Frontal cortex (tissue), 4 donors: Measurements from ENCODE around the gene OTOP1. TPM values are rescaled to one million over a fixed set of nuclear protein-coding genes. Genes with fewer than 3 reads are reported as not detected.
"Not testable (repeated sequence)": the region's sequence is repeated elsewhere in the genome, so short reads cannot be mapped to it uniquely, and the experiment has no call there.

Experiments used
- DNase-seq, 2 donors: peaks; one replicate each; pipeline ENCODE4 v3.0.0; 2012; ENCODE audit warnings: low spot score in 2 of 2
- FAIRE-seq: peaks from 2 replicates; lab custom pipeline; 2012; peaks lifted over from hg19 to GRCh38; lab: Jason Lieb, UNC
- total RNA-seq: library from RNA; depleted of rRNA; stranded (reverse); fragments of >200 nt; gene quantifications from one replicate; pipeline ENCODE4 v1.2.3, GENCODE V29; 2014
- donor health status: control.
- donor health status: control.
- donor health status: control.

OTOP1 gene
- total RNA-seq, result not detected

- FAIRE-seq (no peak), DNase-seq (no peak)
Measured at GRCh38 chr4:4226606-4227438, at the start of gene OTOP1. Gene OTOP1, minus strand, starts transcription at chr4:4226929. Its CDS starts 65 bp downstream, at chr4:4226864.

DNA sequence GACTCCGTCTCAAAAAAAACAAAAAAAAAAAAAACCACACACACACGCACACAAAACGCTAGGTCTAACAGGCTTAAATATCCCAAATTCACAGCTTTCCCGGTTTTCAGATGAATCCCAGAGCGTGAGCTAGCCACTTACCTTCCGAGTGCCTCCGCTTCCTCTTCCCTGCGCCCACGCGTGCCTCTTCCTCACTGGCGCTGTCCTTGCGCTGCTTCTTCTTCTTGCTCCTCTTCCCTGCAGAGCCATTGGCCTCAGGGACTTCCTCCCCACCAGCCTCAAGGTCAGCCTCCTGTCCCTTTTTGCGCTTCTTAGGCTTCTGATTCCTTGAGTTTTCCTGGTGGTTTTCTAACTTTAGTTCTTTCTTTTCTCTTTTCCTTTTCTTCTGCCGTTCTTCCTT lies 47.5 kb upstream of the OTOP1 start:
- FAIRE-seq (no peak), DNase-seq (no peak)

DNA sequence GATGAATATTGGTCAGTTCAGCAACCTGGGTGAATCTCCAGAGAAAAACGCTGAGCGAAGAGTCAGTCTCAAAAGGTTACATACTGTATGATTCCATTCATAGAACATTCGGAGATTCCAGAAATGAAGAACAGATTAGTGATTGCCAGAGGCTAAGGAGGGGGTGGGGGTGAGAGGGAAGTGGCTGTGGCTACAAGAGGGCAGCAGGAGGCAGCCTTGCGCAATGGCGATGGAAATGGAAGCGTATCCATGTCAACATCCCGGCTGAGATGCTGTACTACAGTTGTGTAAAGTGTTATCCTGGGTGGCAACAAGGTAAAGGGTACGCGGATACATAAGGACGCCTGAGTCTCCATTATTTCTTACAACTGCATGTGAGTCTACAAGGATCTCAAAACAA lies 45.2 kb upstream of the OTOP1 start:
- no peak for FAIRE-seq
- DNase-seq, result no peak

GRCh38 chr4:4270529-4270928 lies 43.8 kb upstream of the OTOP1 start:
- no peak for DNase-seq
- no peak for FAIRE-seq

DNA sequence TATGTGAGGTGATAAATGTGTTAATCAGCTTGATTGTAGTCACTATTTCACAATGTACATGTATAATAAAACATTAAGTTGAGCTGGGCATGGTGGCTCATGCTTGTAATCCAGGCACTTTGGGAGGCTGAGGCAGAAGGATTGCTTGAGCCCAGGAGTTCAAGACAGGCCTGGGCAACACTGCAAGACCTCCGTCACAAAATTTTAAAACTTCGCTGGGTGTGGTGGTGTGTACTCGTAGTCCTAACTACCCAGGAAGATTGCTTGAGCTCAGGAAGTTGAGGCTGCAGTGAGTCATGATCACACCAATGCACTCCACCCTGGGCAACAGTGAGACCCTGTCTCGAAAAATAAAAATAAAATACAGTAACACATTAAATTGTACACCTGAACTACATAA lies 43.1 kb upstream of the OTOP1 start:
- DNase-seq (no peak), FAIRE-seq (no peak)

- DNase-seq, result no peak
- no peak for FAIRE-seq
Measured at GRCh38 chr4:4269331-4269731, 42.6 kb upstream of the OTOP1 start.

- DNase-seq (no peak), FAIRE-seq (no peak)
Measured at GRCh38 chr4:4268776-4269175, 42.0 kb upstream of the OTOP1 start.

DNA sequence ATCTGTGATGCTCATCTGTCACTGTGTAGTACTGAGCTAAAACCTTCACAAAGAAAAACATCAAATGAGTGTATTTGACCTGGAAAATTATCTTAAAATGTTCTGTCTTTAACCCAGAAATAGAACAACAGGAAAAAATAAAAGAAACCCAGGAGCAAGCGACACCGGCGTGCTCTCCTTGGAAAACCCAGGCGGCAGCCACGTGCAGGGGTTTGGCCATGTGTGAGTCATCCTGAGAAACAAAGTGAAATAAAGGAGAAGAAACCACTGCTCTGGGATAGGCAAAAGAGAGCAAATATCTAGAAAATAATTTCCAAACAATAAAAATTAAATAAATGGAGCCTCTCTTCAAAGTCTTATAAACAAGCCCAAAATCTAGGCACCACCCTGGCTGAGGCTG lies 41.3 kb upstream of the OTOP1 start:
- FAIRE-seq, result no peak

GRCh38 chr4:4260185-4260751 lies 33.5 kb upstream of the OTOP1 start:
- FAIRE-seq (no peak), DNase-seq (peak in 1 of 2 donors; percentile 45)

More for the DNA sequence above, 41.3 kb upstream of the OTOP1 start:
- DNase-seq, result no peak

GRCh38 chr4:4259484-4260100 lies 32.9 kb upstream of the OTOP1 start:
- FAIRE-seq, result no peak
- no peak for DNase-seq

DNA sequence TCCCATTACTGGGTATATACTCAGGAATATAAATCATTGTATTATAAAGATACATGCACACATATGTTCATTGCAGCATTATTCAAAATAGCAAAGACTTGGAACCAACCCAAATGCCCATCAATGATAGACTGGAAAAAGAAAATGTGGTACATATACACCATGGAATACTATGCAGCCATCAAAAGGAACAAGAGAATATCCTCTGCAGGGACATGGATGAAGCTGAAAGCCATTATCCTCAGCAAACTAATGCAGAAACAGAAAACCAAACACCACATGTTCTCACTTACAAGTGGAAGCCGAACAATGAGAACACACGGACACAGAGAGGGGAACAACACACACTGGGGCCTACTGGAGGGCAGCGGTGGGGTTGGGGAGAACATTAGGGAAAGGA lies 31.0 kb upstream of the OTOP1 start:
- DNase-seq, FAIRE-seq: not testable (repeated sequence)

- no peak for FAIRE-seq
- no peak for DNase-seq
Measured at GRCh38 chr4:4256799-4257198, 30.1 kb upstream of the OTOP1 start.

DNA sequence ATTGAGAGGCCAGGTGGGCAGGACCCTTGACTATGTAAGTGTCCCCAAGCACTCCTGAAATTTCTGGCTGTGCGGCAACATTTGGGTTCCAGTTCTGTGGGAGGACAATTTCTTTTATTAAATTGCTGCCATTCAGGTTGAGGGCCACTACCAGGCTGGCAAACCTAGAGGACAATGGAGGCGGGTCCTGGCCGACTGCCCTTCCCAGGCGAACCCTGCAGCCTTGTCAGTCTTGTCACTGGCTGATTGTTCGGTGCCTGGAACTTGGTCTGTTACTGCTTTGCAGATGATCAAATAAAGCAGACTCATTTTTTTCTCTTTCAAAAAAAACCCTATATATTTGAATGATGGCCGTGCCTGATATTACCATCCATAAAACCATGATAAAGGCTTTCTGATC lies 27.9 kb upstream of the OTOP1 start:
- FAIRE-seq (no peak), DNase-seq (peak; percentile 47 to 48)

- FAIRE-seq (no peak), DNase-seq (no peak)
Measured at GRCh38 chr4:4254199-4254598, 27.5 kb upstream of the OTOP1 start.

DNA sequence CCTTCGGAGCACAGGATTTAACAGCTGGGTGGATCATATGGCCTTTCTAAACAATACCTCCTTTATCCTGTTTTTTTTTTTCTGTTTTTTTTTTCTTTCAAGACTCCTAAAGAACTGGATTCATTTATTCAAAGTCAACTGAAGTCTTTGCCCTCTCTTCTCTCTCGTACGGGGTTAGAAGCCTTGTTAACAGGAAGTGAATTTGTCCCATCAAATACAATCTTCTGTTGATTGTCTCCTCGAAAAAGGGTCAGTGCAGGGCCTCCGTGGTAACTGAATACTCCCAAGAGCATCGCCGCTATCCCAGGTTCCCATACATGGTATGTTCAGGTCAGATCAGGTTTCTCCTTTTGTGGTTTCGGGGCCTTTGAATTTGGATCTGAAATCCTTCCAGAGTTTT lies 23.1 kb upstream of the OTOP1 start:
- no peak for DNase-seq
- FAIRE-seq, result no peak

GRCh38 chr4:4249342-4249741 lies 22.6 kb upstream of the OTOP1 start:
- not testable (repeated sequence) for FAIRE-seq, DNase-seq

- DNase-seq, result no peak
- FAIRE-seq, result no peak
Measured at GRCh38 chr4:4248885-4249203, 22.1 kb upstream of the OTOP1 start.

GRCh38 chr4:4248029-4248884 lies 21.5 kb upstream of the OTOP1 start, which contains the start of gene TMEM128:
Gene TMEM128, minus strand, starts transcription at chr4:4248223. Its CDS starts 21 bp downstream, at chr4:4248202.
- peak; percentile 94 to 96 for DNase-seq
- FAIRE-seq, result no peak

DNA sequence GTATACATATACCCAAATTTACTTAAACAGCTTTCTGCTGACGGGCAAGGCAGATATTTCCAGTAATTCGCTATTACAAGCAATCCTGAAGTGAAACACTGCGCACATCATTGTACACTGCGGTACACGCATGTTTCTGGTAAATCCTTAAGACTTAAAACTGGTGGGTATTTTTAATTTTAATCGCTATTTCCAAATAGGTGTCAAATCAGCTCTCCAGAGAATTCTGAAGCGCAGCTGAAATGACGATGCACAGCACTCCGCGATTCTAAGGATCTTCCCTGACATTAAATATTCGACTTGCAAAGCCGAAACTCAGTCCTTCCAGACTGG lies 20.9 kb upstream of the OTOP1 start:
- no peak for DNase-seq
- no peak for FAIRE-seq

DNA sequence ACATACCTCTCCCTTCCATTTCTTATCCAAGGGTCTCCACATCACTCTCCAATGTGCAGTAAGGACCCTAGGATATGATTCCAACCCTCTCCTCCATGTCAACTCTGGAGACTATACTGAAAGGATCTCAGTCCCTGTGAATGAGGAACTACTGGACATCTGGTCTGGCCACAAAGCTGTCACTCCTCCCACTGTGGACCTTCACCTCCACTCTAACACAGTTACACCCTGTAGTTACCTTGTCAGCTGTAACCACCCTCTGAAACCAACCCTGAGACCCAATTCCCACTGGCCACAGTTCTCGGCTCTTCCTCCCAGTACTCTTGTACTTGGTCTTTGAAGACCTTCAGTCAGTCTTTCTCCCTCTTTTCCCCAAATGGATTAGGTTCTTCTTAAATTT lies 18.4 kb upstream of the OTOP1 start:
- DNase-seq (no peak), FAIRE-seq (no peak)
